Stimulated activated CD4-positive, alpha-beta T cell treated with anti-CD3 and anti-CD28 coated beads, Interleukin-15, amount 100 ng/mL, for 48 hours (primary cell): ENCODE results near the gene MUC5B.
A peak's percentile ranks its signal among the peaks of the same experiment; 100 is the strongest.
"Not testable (repeated sequence)": the region's sequence is repeated elsewhere in the genome, so short reads cannot be mapped to it uniquely, and the experiment has no call there.

Source experiments
- DNase-seq, 2 donors: peaks; one replicate each; pipeline ENCODE4 v3.0.0-alpha.2; 2020; ENCODE audit warnings: low read depth in 2 of 2

MUC5B gene

DNA sequence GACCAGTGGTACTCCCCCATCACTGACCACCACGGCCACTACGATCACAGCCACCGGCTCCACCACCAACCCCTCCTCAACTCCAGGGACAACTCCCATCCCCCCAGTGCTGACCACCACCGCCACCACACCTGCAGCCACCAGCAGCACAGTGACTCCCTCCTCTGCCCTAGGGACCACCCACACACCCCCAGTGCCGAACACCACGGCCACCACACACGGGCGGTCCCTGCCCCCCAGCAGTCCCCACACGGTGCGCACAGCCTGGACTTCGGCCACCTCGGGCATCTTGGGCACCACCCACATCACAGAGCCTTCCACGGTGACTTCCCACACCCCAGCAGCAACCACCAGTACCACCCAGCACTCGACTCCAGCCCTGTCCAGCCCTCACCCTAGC is 24.2 kb downstream of the MUC5B start:
- not testable (repeated sequence) for DNase-seq

DNA sequence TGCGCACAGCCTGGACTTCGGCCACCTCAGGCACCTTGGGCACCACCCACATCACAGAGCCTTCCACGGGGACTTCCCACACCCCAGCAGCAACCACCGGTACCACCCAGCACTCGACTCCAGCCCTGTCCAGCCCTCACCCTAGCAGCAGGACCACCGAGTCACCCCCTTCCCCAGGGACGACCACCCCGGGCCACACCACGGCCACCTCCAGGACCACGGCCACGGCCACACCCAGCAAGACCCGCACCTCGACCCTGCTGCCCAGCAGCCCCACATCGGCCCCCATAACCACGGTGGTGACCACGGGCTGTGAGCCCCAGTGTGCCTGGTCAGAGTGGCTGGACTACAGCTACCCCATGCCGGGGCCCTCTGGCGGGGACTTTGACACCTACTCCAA is 26.1 kb downstream of the MUC5B start:
- not testable (repeated sequence) for DNase-seq

DNA sequence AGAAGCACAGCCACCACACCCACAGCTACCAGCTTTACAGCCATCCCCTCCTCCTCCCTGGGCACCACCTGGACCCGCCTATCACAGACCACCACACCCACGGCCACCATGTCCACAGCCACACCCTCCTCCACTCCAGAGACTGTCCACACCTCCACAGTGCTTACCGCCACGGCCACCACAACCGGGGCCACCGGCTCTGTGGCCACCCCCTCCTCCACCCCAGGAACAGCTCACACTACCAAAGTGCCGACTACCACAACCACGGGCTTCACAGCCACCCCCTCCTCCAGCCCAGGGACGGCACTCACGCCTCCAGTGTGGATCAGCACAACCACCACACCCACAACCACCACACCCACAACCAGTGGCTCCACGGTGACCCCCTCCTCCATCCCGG is 27.5 kb downstream of the MUC5B start:
- DNase-seq = not testable (repeated sequence)

DNA sequence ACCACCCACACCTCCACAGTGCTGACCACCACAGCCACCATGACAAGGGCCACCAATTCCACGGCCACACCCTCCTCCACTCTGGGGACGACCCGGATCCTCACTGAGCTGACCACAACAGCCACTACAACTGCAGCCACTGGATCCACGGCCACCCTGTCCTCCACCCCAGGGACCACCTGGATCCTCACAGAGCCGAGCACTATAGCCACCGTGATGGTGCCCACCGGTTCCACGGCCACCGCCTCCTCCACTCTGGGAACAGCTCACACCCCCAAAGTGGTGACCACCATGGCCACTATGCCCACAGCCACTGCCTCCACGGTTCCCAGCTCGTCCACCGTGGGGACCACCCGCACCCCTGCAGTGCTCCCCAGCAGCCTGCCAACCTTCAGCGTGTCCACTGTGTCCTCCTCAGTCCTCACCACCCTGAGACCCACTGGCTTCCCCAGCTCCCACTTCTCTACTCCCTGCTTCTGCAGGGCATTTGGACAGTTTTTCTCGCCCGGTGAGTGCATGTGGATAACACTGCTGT is 28.4 kb downstream of the MUC5B start:
- DNase-seq = no peak

DNA sequence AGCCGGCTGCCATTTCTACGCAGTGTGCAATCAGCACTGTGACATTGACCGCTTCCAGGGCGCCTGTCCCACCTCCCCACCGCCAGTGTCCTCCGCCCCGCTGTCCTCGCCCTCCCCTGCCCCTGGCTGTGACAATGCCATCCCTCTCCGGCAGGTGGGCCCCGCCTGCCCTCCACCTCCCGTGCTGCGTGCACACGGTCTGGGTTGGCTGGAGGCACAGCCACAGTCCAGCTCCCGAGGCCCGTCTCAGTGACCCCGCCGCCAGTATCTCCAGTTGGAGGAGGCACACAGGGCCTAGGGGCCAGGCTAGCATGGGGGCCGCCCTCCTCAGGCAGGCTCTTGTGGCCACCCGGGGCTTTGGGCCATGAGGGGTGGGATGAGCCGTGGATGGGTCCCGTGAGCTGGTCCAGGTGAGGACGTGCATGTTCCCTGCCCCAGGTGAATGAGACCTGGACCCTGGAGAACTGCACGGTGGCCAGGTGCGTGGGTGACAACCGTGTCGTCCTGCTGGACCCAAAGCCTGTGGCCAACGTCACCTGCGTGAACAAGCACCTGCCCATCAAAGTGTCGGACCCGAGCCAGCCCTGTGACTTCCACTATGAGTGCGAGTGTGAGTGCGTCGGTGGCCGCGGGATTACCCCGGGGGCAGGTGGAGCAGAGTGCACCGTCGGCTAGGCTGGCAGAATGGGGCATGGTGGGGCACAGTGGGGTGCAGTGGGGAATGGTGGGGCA is 29.7 kb downstream of the MUC5B start:
- DNase-seq = no peak

DNA sequence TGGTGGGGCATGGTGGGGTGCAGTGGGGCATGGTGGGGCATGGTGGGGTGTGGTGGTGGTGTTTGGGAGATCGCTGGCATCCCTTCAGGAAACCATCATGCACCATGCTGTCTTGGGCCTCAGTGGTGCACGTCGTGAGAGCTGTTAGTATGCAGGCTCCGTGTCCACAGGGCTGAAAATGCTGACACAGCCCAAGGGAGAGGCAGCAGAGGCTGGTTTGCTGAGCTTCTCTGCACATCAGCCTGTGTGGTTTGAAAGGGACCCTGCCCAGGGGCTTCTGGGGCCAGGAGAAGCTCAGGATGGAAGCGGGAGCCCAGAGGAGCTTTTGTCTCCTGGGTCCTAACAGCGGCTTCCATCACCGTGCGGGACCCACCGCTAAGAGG is 30.2 kb downstream of the MUC5B start:
- no peak for DNase-seq

DNA sequence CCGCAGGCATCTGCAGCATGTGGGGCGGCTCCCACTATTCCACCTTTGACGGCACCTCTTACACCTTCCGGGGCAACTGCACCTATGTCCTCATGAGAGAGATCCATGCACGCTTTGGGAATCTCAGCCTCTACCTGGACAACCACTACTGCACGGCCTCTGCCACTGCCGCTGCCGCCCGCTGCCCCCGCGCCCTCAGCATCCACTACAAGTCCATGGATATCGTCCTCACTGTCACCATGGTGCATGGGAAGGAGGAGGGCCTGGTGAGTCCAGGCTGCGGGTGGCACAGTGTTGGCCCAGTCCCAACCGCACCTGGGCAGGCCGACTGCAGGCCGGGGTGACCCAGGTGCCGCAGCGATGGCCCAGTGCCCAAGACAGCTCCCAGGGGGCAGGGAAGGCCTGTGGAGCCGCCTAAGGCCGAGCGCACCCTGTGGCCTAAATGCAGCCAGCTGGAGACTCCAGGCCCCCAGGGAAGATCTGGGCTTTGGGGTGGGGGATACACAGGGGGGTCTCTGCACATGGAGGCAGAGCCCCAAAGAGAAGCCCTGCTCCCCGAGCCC is 31.3 kb downstream of the MUC5B start:
- DNase-seq = no peak

DNA sequence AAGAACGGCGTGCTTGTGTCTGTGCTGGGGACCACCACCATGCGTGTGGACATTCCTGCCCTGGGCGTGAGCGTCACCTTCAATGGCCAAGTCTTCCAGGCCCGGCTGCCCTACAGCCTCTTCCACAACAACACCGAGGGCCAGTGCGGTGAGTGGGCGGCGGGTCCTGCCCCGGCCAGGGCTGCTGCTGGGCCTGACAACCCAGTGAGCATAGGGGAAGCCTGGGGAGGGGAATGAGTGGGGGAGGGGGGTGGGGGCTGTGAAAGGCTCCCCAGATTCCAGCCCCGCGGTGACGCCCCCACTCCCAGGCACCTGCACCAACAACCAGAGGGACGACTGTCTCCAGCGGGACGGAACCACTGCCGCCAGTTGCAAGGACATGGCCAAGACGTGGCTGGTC is 31.9 kb downstream of the MUC5B start:
- DNase-seq = no peak

DNA sequence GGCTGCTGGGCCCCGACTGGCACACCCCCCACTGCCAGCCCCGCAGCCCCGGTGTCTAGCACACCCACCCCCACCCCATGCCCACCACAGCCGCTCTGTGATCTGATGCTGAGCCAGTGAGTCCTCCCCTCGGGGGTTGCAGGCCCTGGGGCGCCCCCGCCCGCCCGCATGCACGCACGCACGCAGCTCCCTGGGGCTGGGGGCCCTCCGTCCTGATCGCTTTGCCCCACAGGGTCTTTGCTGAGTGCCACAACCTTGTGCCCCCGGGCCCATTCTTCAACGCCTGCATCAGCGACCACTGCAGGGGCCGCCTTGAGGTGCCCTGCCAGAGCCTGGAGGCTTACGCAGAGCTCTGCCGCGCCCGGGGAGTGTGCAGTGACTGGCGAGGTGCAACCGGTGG is 32.3 kb downstream of the MUC5B start:
- no peak for DNase-seq

DNA sequence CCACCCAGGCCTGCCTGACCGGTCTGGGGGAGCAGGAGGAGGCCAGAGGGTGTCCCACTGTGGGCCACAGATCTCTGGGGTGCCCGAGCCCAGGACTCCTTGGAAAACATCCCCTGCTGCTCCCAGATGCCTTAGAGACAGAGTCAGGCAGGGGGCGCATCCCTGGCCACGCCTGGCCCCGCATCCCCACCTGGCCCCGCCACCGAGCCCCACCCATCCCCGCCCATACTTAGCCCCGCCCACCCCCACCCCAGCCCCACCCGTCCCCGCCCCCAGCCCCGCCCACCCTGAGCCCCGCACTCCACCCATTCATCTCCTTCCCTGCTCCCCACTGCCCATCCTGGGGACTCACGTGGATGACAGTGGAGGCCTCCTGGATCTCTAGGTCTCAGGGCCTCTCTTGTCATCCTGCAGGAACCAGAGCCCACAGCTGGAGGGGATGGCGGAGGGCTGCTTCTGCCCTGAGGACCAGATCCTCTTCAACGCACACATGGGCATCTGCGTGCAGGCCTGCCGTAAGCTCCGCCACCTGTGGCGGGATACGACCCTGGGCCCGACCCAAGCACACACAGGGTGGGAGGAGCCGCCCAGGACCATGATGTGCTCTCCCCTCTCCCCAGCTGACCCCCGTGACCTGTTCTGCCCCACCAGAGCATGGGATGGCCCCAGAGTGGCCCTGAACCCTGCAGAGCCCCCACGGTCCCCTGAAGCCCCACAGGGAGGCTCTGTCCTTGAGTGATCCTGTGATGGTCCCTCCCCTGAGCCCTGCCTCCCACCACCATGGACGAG is 33.6 kb downstream of the MUC5B start:
- no peak for DNase-seq

DNA sequence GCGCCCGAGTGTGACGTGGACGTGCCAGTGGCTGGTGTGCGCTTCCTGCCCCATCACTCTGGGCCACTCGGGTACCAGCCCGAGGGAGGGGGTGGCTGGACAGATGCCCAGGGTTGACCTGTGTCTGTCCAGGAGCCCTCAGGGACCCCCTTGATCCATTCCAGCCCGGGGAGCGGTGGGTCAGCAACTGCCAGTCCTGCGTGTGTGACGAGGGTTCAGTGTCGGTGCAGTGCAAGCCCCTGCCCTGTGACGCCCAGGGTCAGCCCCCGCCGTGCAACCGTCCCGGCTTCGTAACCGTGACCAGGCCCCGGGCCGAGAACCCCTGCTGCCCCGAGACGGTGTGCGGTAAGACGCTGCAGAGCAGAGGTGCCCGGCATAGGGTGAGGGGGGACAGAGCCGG is 34.5 kb downstream of the MUC5B start:
- no peak for DNase-seq

DNA sequence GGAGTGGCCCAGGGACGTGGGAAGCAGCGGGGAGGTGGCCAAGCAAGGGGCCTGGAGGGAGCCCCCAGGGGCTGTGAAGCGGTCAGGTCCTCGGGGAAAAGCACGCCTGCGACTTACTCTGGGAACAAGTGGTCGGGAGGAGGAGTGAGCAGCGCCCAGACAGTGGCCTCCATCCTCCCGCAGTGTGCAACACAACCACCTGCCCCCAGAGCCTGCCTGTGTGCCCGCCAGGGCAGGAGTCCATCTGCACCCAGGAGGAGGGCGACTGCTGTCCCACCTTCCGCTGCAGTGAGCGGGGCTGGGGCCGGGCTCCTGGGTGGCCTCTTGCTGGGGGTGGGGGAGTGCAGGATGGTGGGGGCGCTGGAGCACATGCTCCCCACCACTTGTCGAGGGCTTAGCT is 35.0 kb downstream of the MUC5B start:
- DNase-seq = no peak

DNA sequence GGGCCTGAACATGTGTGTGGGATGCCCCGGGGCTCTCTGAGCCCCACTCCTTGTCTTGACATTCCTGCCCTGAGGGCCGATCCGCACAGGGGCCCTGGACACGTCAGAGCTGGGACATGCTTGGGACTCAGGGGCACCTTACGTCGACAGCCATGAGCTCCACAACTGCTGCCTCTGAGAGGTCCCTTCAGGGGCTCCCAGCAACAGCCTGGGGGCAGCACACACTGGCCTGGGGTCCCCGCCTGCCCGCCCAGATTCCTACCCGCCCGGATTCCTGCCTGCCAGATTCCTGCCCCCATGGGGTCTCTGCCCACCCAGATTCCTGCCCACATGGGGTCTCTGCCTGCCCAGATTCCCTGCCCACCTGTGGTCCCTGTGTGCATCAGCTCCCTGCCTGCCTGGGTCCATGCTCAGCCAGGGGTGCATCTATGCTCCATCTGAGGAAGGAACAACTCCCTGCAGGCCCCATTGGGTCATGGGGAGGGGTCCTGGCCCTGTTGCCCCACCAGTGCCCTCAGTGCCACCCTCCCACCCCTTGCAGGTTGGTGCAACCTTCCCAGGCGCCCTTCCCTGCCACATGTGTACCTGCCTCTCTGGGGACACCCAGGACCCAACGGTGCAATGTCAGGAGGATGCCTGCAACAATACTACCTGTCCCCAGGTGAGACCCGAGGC is 35.7 kb downstream of the MUC5B start:
- DNase-seq = no peak

DNA sequence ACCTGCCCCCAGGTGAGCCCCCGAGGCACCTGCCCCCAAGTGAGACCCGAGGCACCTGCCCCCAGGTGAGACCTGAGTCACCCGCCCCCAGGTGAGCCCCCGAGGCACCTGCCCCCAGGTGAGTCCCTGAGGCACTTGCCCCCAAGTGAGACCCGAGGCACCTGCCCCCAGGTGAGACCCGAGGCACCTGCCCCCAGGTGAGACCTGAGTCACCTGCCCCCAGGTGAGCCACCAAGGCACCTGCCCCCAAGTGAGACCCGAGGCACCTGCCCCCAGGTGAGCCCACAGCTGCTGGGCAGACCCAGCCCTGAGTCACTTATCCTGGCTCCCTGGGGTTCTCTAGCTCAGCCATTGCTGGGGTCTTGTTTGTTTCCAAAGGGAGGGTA is 36.2 kb downstream of the MUC5B start:
- DNase-seq = no peak

DNA sequence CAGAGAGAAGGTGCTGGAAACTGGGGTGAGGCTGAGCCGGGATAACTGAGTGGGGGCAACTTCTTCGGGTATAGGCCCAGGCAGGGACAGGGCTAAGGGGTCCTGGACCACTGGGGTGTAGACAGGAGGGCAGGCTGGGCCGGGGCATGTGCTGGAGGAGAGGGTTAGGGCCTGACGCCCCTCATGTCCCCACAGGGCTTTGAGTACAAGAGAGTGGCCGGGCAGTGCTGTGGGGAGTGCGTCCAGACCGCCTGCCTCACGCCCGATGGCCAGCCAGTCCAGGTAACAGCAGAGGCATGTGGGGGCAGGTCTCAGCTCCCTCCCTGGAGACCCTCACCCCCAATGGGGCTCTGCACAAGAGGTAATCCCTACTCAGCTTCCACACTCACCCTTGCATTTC is 36.7 kb downstream of the MUC5B start:
- no peak for DNase-seq

DNA sequence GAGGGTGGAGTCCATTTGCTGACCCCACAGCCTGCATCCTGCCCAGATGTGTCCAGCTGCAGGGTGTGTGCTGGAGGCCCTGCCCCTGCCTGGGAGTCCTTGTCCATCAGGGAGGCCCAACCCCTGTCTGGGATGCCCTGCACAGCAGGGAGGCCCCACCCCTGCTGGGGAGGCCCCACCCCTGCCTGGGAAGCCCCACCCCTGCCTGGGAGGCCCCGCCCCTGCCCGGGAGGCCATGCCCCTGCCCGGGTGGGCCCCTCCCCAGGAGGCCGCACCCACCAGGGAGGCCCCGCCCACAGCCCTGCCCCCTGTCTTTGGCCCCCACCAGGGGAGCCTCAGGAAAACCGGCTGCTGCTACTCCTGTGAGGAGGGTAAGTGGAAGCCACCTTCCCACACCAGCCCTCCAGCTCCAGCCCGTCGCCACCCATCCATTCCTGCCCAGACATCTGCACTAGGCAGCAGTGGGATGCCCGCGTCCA is 37.2 kb downstream of the MUC5B start:
- DNase-seq = peak; percentile 21 to 44

DNA sequence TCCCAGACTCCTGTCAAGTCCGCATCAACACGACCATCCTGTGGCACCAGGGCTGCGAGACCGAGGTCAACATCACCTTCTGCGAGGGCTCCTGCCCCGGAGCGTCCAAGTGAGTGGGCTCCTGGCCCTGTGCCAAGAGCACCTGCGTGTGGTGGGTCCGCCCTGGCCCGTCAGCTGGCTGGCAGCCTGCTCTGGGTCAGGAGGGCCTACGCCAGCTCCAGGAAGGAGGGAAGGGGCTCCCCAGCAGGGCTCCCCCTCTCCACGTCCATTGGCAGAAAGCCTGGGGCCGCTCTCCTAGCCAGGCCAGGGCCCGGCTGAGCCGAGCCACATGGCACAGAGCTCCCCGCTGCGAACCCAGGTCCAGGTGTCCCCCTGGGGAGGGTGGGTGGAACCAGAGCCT is 37.8 kb downstream of the MUC5B start:
- DNase-seq = no peak

DNA sequence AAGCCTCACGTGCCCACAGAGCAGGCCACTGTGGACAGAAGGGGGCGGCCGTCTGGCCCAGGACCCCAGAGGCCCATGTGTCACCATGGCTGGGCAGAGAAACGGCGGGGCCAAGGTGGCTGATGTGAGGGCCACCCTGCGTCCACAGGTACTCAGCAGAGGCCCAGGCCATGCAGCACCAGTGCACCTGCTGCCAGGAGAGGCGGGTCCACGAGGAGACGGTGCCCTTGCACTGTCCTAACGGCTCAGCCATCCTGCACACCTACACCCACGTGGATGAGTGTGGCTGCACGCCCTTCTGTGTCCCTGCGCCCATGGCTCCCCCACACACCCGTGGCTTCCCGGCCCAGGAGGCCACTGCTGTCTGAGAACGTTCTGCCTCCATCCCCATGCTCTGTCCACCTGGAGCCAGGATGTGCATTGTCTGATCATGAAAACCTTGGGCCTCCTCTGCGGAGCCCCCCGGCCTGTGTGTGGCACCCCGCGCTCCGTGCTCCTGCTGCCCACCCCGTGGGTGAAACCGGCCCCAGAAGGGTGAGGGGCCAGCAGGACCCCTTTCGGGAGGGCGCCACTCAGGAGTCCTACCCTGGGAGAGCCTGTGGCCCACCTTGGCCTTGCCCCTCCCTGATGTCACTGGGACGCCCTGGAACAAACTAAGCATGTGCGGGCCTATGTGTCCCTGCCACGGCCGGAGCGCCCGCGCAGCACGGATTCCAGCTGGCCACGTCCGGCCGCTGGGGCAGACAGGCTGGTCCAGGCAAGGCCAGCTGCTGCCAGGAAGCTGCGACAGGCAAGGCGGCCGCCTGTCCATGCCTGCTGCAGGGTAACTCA is 38.6 kb downstream of the MUC5B start:
- DNase-seq = no peak

DNA sequence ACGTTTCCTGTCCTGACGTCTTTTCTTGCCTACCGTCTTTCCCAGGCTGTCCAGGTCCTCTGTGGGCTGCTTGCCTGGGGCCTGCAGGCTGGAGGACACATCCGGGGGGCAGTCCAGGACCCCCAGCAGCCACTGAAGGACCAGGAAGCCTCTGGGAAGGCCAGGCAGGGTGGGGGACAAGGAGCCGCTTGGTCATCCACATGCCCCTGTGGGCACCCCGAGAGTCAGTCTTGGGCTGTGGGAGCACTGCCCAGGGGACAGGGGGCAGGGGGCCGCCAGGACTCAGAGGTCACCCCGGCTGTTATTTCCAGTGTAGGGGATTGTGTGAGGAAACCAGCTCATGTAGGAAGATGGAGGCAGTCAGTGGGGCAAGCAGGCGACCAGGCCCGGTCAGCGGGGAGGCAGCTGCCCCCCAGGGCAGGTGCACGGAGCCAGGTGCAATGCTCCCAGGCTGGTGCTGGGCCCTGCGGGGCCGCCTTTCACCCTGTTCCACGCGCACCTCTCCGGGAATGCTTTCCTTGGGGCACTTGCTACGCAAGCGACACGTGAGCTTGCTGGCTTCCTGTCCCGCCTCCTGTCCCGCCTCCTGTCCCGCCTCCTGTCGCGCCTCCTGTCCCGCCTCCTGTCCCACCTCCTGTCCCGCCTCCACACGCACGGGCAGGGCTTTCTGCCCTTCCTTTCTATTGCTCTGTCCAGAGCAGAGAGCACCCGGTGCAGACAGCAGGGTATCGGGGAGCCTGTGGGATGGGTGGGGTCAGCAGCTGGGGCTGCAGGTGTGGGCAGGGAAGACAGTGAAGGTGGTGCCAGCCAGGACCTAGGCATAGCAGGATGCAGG is 39.5 kb downstream of the MUC5B start:
- DNase-seq = peak; percentile 84 to 88

DNA sequence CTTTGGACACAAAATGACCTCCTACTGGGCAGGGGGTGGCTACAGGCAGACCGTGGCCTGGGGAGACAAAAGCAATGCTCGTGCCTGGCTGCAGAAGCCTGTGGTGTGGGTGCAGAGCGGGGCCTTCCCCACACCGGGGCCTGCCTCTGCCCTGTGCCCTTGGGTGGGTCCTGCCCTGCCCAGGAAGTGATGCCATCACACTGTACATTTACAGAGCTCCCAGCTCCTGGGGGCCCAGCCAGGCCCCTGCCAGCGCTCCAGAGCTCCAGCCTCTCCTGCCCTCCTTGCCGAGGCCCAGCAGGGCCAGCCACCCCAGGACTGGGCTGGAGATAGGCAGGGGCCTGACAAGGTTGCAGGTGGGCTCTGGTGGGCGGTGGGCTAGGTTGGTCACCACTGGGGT is 40.1 kb downstream of the MUC5B start:
- no peak for DNase-seq
